ENCODE data around the gene ESR1.

DNA sequence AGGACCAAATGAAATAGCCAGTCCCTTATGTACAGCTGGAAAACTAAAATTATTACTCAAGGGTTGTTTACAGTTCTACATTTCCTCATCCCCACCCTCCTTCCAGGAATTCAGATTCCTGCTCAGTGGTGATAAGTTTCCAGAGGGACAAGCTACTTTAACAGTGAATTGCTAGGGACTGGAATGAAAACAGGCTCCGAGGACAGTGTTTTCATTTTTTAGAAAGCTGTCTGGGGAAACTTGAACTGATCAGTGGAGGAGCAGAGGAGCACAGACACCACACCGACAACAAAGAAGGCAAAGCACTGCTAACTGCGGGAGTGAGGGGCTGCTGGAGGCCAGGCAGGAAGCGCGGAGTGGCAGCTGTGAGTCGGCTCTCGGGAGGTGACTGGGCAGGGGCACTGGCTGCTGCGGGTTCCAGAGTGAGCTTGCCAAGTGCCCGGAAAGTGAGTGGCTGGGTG lies 322.2 kb downstream of the ESR1 start:
- TF ChIP-seq, protein P1, sequence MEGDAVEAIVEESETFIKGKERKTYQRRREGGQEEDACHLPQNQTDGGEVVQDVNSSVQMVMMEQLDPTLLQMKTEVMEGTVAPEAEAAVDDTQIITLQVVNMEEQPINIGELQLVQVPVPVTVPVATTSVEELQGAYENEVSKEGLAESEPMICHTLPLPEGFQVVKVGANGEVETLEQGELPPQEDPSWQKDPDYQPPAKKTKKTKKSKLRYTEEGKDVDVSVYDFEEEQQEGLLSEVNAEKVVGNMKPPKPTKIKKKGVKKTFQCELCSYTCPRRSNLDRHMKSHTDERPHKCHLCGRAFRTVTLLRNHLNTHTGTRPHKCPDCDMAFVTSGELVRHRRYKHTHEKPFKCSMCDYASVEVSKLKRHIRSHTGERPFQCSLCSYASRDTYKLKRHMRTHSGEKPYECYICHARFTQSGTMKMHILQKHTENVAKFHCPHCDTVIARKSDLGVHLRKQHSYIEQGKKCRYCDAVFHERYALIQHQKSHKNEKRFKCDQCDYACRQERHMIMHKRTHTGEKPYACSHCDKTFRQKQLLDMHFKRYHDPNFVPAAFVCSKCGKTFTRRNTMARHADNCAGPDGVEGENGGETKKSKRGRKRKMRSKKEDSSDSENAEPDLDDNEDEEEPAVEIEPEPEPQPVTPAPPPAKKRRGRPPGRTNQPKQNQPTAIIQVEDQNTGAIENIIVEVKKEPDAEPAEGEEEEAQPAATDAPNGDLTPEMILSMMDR (IDR thresholded peaks at IDR 0.05; ENCODE audit: low read depth, low read length, poor library complexity, severe bottlenecking), result no peak
- TF ChIP-seq EZH2phosphoT487 (IDR thresholded peaks at IDR 0.05; ENCODE audit: borderline replicate concordance, low read length), result no peak

All from DOHH2 (cell line).